Measurements from ENCODE around the gene VCL.
A peak's percentile ranks its signal among the peaks of the same experiment; 100 is the strongest.
"Not testable (repeated sequence)": the region's sequence is repeated elsewhere in the genome, so short reads cannot be mapped to it uniquely, and the experiment has no call there.

The VCL gene

DNA sequence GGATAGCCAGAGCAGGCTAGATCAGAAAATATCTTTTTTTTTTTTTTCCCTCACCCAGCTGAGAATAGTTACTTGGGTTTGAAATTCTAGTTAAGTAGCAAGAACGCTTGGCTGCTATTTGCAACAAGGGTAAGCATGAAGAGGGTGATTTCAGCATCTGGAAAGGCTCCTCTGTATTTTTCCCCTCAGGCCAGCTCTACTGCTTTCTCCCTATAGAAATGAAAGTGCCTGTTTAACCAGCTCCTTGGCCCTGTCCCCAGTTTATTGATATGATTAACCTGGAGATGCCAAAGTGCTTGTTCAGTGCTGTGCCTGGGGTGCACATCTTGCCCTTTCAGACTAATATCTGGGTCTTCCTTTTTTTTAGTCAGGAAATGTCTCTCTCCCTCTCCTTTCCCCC is 115.6 kb downstream of the VCL start:
- no peak for DNase-seq

DNA sequence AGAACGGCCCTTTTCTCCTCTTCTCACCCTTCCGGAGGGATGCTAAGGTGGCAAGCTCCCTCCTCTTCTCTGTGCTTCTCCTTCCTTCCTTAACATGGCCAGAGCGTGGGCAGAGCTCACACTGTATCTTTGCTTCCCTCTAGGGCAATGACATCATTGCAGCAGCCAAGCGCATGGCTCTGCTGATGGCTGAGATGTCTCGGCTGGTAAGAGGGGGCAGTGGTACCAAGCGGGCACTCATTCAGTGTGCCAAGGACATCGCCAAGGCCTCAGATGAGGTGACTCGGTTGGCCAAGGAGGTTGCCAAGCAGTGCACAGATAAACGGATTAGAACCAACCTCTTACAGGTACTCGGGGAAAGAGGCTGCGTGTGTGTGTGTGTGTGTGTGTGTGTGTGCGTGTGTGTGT is 116.1 kb downstream of the VCL start:
- DNase-seq, result no peak

DNA sequence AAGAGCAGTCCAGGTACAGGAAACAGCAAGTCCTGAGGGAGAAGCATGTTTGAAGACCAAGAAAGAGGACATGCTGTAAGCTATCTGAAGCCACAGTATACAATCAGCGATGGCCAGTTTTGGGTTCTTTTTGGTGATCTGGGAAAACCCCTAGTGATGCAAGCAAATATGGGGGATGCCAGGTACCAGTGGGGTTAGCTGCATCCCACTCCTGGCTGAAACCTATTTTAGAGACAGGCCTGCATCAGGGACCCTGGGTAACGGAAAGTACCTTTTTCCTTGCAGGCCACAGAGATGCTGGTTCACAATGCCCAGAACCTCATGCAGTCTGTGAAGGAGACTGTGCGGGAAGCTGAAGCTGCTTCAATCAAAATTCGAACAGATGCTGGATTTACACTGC is 119.8 kb downstream of the VCL start:
- DNase-seq, result no peak

DNA sequence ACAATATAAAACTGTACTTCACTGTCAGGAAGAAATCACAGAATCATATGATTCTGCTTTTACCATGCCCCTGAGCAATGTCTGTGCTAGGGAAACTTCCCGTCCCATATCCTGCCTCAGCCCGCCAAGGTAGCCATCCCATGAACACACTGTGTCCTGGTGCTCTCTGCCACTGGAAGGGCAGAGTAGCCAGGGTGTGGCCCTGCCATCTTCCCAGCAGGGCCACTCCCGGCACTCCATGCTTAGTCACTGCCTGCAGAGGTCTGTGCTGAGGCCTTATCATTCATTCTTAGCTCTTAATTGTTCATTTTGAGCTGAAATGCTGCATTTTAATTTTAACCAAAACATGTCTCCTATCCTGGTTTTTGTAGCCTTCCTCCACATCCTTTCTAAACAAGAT is 120.9 kb downstream of the VCL start:
- no peak for DNase-seq

DNA sequence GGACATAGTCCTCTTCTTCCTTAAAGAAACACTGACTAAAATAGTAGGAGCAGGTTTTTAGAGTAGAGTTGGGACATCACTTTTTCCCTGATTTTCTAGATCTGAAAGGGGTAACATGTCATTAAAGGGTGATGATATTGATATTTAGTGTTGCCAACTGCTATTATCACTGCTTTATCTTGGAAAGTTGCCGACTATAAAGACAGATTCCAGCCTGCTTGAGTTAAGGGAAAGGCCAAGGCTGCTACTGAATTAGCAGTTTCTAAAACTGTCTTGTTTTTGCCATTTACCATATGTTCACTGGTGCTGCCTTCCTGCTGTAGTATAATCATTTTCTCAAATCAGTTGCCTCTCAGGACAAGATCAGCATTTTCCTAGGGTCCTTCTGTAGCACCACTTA is 123.0 kb downstream of the VCL start:
- DNase-seq, result no peak

DNA sequence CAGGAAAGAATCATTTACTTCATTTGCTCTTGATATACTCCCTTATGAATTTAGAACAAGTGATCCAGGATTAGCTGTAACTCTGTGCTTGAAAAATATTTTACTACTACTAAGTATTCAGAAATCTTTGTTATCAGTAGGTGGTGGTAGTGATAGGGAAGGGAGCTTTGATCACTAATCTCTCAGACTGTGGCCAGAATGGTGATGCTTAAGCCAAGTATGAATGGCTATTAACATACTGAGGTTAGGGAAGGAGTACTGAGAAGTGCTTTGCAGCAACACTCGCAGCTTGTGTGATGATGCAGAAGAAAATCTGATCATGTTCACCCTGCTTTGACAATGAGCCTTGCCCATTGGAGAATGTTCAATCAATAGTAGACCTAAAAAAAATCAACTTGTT is 123.5 kb downstream of the VCL start:
- DNase-seq, result no peak

DNA sequence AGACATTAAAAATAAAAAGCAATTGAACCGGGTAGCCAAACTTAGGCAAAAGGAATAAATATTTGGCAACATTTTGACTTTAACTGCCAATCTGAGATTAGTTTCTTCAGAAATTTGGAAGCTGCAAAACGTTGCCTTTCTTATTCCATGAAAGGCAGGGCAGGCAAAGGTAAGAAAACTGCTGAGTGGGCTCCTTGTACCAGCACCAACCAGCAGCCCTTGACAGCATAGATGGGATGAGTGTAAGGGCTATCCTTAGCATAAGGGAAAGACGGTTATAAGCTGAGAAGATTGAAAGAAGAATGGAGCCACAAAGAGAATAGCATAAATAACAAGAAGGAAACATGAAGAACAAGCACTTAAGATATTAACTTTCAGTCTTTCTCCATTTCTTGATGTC is 124.1 kb downstream of the VCL start:
- DNase-seq, result no peak

DNA sequence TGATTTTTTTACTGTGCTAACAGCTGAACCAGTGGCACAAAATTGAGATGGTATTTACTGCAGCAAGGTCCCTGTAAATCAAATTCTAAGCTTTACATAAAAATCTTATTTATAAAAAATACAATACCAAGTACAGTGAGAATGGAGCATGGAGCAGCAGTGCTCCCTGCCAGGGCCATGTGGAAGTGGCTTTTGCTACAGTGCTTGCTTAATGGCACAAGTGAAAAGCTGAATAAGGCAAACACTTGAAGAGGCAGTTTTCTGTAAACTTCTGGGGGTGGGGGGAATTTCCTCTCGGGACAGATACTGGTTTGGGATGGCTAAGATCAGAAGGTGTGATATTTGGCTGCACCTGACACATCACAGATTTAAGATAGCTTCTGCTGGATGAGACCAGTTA is 125.2 kb downstream of the VCL start:
- no peak for DNase-seq

DNA sequence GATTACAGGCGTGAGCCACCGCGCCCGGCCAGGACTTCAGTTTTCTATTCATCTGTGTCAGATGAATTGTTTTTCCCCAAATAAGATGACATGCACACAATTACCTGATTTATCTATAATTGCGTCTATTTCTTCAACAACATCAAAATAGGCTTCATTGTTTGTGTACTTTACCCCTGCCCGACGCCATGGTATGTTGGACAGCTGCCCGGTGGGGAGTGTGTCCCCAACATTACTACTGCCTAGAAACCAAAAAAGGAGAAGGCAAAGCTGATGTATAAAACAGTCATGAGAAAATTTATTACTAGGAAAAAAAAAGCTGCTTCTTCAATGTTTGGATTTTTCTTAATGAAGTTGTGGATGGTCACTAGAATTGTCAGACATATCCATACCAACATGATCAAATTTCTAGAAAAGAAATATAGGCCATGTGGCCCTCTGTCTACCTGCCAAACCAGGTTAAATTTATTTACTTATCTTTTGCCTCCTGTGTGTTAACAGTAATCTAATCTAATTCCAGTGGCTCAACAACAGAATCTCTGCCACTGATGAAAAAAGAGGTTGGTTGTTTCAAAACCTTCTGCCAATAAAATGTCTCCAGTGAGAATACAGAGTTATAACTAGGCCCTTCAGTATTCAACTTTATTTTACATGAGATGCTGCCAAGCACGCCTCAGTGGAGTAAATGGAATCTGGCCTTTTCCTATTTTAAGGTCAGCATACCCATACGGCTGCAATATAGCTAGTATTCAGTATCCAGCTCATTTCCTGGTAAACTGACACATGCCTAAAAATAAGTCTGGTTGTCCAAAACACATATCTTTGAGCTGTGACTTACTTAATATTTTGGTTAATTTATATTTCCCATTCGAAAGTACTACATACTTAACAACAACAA is 136.3 kb downstream of the VCL start:
- DNase-seq, result no peak

DNA sequence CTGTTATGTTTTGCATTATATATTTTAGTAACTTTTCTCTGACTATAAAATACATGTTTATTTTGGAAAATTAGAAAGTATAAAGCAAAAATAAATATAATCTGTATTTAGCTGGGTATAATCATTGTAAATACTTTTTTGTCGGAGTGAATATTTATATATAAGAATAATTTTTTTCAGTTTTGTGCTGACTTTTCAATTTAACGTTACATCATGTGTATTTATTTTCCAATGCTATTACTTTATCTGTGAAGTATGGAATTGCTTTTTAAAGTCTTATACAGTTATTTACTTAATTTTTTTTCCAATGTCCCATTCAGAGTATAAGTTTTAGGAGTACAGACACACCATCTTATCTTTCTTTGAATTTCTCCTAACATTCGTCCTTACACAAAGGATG is 137.5 kb downstream of the VCL start:
- no peak for DNase-seq

DNA sequence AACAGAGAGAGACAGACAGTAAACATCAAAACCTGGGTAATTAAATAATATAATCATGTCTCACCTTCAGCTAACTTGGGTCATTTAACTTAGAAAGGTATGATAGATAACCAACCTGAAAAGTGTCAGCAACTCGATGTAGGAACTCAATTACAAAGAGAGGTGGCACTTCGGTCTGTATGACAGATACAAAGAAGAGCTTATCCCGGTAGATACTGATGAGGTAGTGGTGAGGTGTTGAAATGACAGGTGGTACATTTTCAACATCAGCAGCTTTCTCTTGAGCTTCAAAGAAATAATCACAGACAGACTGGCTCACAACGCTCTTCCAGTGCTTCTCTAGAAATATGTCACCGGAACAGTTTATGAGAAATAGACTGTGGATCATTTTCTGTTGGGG is 140.1 kb downstream of the VCL start:
- DNase-seq, result no peak

DNA sequence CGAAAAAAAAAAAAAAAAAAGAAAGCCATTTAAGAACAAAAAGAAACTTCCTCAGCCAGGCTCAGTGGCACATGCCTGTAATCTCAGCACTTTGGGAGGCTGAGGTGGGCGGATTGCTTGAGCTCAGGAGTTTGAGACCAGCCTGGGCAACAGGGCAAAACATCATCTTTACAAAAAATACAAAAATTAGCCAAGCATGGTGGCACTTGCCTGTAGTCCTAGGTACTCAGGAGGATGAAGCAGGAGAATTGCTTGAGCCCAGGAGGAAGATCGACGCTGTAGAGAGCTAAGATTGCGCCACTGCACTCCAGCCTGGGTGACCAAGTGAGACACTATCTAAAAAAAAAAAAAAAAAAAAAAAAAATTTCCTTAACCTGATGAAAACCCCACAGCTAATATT is 140.7 kb downstream of the VCL start:
- DNase-seq, result not testable (repeated sequence)

DNA sequence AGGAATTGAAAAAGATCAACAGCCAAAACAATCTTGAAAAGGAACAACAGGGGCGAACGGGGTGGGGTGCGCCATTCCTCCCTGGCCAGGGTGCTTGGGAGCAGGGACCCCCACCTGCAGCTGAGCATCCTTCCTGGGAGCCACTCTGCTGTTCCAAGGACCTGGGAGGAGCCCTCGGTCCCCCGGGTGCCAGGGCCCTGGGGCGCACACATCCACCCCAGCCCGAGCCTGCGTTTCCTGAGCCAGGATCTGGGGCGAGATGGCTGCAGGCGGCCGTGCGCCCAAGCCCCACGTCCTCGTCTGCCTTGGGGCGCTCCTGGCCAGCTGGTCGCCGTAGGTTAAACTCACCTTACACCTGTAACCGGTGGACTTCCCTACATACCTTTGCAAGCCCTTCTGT is 142.1 kb downstream of the VCL start:
- no peak for DNase-seq

DNA sequence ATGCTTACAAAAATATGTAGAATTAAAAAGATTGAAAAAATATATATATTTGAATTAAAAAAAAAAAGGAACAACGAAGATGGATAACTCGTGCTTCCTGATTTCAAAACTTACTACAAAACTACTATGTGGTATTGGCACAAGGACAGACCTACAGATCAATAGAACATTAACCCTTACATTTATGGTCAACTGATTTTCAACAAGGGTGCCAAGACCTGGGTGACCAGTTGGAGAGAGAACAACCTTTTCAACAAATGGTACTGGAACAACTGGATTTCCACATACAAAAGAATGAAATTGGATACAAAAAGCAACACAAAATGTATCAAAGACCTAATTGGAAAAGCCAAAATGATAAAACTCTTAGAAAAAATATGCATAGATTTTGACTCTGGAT is 142.6 kb downstream of the VCL start:
- no peak for DNase-seq

DNA sequence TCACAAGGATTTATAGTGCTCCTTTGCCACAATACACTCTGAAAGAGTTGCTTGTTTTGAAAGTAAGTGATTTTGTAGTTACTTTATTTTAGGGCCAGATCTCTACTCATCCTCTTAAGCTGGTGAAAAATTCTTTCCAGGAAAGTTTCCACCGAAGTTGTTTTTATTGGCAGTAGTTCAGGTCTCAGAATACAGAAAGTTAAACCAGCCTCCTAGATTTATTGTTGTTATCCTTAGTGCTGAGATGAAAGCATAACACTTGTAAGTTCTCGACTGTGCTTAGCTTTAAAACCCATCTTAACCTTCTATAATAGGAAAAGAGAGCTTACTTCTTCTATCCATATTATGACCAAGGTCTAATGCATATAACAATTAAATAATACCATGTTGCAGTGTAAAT is 147.2 kb downstream of the VCL start:
- DNase-seq, result no peak

DNA sequence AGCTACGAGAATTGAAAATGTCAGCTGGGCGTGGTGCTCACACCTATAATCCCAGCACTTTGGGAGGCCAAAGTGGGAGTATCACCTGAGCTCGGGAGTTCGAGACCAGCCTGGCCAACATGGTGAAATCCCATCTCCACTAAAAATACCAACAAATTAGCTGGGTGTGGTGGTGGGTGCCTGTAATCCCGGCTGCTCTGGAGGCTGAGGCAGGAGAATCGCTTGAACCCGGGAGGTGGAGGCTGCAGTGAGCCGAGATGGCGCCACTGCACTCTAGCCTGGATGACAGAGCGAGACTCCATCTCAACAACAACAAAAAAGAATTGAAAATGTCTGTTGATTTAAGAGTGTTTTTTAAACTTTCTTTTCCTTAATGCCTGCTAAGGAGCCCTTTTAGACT is 149.1 kb downstream of the VCL start:
- not testable (repeated sequence) for DNase-seq

DNA sequence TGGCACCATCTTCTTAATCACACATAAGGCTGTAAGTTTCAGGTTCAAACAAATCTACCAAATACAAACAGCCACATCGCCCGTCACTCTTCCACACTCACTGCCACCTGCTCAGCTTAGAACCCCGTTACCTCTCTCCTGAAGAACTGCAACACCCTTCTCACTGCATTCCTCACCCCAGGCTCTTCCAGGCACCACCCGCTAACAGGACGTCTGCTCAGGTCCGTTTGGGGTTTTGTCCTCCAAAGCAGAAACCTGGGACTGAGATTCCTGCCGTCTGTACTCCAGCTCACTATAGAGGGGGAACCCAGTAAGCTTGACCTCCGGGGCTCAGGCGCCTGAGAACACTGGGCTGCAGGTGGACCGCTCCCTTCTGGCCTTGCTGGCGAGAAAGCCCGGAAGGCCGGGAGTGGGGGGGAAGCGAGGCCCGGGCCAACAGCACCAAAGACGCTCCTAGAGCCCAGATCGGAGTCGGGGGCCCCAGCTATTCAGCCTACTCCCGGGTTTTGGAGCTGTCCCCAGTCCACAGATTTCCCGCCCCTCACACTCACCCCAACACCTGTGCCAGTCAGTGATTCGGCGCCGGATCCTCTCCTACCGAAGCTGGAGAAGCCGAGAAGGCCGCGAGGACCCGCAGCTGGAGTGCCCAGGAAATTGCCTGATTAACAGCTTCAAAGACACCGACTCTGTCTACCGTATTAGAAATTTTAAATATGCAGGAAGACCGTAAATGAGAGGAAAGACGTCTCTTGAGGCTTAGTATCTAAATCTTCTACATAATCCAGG is 152.5 kb downstream of the VCL start, which contains the start of gene AP3M1:
Gene AP3M1, minus strand, starts transcription at position 625 of the 786 bp plus-strand sequence. CDS start 12,449 bp downstream, outside the sequence.
- DNase-seq, result peak; percentile 78

DNA sequence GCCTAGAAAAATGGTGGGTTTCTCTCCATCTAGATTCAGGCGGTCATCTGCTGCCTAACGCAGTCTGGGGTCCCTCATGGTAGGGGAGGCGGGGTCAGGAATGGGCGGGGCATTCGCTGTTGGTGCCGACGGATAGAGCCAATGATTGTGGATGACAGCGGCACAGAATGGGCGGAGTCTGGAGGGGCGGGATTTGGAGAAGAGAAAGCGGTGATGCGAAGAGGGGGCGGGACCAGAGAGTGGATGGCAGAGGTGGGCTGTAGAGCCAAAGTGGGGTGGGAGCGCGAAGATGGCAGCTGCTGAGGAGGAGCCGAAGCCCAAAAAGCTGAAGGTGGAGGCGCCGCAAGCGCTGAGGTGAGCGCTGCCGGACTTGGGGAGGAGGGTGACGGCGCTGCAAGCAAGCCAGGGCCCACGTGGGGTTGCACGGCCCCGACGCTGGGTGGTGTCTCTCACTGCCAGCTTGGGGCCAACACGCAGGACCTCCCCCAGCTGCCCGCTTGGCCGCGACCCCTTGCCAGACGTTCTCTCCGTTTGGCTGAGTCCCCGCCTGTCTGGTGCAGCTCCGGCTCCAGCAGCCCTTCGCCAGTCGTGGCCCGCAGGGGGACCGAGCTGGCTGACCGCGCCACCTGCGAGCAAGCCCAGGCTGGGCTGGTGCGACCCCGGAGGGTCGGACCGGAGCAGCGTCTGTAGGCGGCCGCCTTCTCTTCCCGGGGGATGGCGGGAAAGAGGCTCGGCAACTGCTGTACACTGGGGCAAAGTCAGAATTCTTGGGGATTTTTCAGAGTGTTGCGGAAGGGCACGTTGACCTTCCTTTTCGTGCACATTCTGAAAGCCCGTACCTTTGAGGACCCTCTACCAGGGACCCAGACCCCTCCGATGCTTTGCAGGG is 153.3 kb downstream of the VCL start, which contains the start of gene ADK:
Gene ADK, plus strand, starts transcription at position 232 of the 889 bp plus-strand sequence. Its CDS starts 58 bp downstream, at position 290.
- peak; percentile 97 for DNase-seq

DNA sequence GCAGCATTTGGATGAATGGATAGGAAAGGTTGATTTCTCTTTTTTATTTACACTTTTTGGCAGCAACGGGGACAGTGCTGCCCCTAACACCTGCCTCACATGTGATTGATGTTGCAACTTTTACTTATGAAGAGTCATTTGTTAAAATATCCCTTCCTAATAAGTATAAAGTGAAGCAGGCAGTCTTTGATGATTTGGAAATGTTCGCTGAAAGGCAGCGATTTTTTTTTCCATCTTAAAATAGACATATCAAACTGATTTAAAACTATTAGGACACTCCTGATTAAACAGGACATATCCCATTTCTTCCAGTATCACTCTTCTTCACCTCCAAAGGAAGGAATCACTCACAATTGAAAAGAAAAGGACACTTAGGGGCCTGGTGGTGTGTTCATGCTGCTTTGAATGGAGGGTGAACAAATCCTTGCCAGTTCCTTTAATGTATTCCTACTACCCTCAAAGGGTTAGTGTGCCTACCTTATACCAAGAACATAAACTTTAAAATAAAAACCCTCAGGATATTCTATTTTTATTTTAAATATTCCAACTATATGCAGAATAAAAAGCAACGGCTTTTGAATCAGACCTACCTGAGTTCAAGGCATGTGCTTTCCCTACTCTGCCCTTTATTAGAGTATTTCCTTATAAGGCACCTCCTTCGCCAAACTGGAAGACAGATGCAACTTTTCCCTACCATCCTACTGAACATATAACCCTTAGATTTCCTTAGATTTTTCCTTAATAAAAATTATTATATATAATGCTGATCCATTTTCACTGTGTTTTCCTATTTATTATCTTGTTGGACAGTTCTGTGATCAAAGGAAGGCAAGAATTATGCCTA is 154.2 kb downstream of the VCL start:
- DNase-seq, result no peak

DNA sequence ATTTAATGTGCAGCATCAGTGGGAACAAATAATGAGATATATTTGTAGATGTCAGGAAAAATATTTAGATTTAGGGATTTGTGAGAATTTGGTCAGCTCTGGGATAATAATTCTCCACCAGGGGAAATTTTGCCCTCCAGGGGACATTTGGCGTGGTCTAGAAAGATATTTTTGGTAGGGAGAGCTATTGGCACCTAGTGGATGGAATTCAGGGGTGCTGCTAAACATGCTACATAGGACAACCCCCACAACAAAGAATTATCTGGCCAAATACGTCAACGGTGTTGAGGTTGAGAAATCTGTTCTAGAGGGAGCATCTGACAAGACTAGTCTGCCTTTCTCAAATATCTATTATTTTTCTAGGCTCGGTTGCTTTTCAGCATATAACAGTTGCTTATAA is 155.2 kb downstream of the VCL start:
- DNase-seq, result no peak

DNA sequence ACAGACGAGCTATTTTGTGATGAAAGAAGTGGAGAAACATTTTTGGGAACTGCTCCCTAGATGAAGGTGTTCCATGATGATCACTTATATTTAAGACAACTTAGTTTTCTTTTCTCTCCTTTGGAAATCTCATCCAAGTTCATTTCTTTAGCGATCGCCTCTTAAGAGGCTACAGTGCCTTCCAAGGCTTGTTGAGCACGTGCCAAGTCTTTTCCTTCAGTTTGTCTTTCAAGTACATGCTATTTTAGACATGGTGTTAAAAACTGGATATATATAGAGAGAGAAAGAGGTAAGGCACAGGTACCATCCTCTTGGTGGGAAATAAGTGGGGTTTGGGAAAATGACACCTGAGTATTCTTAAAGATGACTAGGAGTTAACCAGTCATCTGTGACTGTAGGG is 155.8 kb downstream of the VCL start:
- no peak for DNase-seq

DNA sequence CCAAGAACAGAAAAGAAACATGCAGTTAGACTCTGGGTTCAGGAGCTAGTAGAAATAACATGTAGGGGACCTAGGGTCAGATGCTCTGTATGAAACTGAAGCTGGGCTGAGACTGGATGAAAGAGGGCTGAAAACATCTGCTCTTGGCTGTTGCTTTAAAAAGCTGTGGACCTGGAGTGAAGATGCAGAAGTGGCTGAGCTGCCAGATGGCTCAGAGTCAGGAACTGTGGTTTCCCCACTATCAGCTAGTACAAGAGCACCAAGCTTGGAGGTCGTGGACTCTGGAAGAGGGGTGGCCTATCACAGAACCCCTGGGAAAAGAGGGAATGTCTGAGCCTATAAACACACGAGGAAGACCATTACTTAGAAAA is 159.0 kb downstream of the VCL start:
- no peak for DNase-seq
